ENCODE results near the gene AGO1. TPM values are rescaled to one million over a fixed set of nuclear protein-coding genes. Genes with fewer than 3 reads are reported as not detected.
"Not testable (repeated sequence)": the region's sequence is repeated elsewhere in the genome, so short reads cannot be mapped to it uniquely, and the experiment has no call there.

Gene AGO1
- total RNA-seq, 2 donors from 2014 or later: 5.6 to 13.2 TPM

DNA sequence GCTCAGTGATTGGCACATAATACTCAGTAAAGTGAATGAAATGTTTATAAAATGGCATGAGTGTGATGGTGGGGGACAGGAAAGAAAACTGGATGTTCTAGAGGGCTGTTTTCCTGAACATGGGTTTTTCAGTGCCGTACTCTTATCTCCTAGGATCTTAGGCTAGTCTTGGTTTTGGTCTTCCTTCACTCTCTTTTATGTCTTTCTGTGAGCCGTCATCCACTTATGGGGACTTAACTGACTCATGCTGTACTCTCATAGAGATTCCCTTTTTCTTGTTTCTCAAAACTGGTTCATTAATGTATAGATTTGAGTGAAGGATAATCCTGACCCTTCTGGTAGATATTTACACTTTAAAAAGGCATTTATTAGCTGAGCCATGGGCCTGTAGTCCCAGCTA lies 64.5 kb downstream of the AGO1 start:
- peaks cover 0 to 2% of the 10 kb centered on the region in 2 donors for H3K36me3 ChIP-seq (replicated peaks in 1 of 2; ENCODE audit: insufficient read depth in 1 of 2, low read depth in 2 of 2)
- 86 to 95% methylated on average over 2 of the region's 2 CpGs for WGBS, 2 donors
- DNase-seq (no peak), ATAC-seq (no peak)
- no peaks in the 10 kb centered on the region for H3K27me3 ChIP-seq
- intact Hi-C loops (cut with DNase I): no loop called here
- H3K9me3 ChIP-seq: no peaks in the 10 kb centered on the region
- H3K4me3 ChIP-seq: no peak overlapping the region
- TF ChIP-seq POLR2A (IDR thresholded peaks at IDR 0.05) (no peak), CTCF (IDR thresholded peaks at IDR 0.05) (no peak)
- H3K4me1 ChIP-seq: no peaks in the 10 kb centered on the region
- H3K27ac ChIP-seq: no peak overlapping the region

DNA sequence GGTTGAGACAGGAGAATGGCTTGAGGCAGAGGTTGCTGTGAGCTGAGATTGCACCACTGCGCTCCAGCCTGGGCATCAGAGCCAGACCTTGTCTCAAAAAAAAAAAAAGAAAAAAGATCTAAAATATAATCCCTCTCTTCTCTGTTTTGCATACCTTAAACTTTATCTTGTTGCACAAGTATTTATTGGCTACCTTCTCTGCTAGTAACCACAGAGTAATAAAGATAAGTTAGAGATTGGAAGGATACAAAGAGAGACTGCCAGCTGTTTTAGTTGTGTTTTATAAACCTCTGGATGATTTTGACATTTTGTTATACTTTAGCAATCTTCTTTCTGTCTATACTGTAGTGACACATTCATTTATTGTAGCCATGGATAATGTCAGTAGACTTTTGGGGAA lies 75.5 kb downstream of the AGO1 start:
- TF ChIP-seq POLR2A (IDR thresholded peaks at IDR 0.05) (no peak), CTCF (IDR thresholded peaks at IDR 0.05) (no peak)
- DNase-seq: no peak
- Histone ChIP-seq H3K27ac (no peak overlapping the region), H3K4me3 (no peak overlapping the region), H3K4me1 (peaks cover 4% of the 10 kb centered on the region), H3K9me3 (no peaks in the 10 kb centered on the region), H3K27me3 (no peaks in the 10 kb centered on the region), H3K36me3 (replicated peaks in 1 of 2; ENCODE audit: insufficient read depth in 1 of 2, low read depth in 2 of 2) (no peaks in the 10 kb centered on the region)
- ATAC-seq: no peak
- intact Hi-C loops (cut with DNase I): no loop called here
- WGBS, 2 donors: 89 to 100% methylated on average over 1 of the region's 1 CpG

GRCh38 chr1:35959304-35959703 lies 76.3 kb downstream of the AGO1 start:
- H3K27me3 ChIP-seq: no peaks in the 10 kb centered on the region
- 47 to 54% methylated on average over 3 of the region's 3 CpGs for WGBS, 2 donors
- intact Hi-C loops (cut with DNase I): no loop called here
- peaks cover 4% of the 10 kb centered on the region for H3K4me1 ChIP-seq
- H3K27ac ChIP-seq: no peak overlapping the region
- no peaks in the 10 kb centered on the region for H3K36me3 ChIP-seq (replicated peaks in 1 of 2; ENCODE audit: insufficient read depth in 1 of 2, low read depth in 2 of 2)
- no peak overlapping the region for H3K4me3 ChIP-seq
- DNase-seq (no peak), ATAC-seq (no peak)
- TF ChIP-seq CTCF (IDR thresholded peaks at IDR 0.05) (no peak), POLR2A (IDR thresholded peaks at IDR 0.05) (no peak)
- no peaks in the 10 kb centered on the region for H3K9me3 ChIP-seq

DNA sequence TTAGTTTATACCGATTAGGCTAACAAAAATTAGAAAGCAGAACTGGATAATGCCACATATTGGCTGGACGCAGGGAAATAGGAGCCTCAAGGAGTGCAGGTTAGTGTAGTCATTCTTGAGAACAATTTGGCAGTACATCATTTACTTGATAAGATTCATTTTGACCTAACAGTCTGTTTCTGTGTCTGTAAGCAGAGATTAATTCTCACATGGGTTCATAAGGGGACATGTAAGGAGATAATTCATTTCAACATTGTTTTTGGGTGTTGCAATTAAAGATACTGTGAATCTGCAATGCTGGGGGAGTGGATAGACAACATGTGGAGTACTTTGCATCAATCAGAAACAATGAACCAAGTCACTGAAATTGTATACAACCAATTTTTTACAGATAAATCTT lies 79.9 kb downstream of the AGO1 start:
- 83 to 88% methylated on average over 2 of the region's 2 CpGs for WGBS, 2 donors
- no peak for DNase-seq
- intact Hi-C loops (cut with DNase I): no loop called here
- Histone ChIP-seq H3K27ac (no peak overlapping the region), H3K36me3 (replicated peaks in 1 of 2; ENCODE audit: insufficient read depth in 1 of 2, low read depth in 2 of 2) (no peaks in the 10 kb centered on the region), H3K4me1 (peaks cover 4% of the 10 kb centered on the region), H3K4me3 (no peak overlapping the region), H3K27me3 (no peaks in the 10 kb centered on the region), H3K9me3 (no peaks in the 10 kb centered on the region)
- TF ChIP-seq CTCF (IDR thresholded peaks at IDR 0.05) (no peak), POLR2A (IDR thresholded peaks at IDR 0.05) (no peak)
- no peak for ATAC-seq

DNA sequence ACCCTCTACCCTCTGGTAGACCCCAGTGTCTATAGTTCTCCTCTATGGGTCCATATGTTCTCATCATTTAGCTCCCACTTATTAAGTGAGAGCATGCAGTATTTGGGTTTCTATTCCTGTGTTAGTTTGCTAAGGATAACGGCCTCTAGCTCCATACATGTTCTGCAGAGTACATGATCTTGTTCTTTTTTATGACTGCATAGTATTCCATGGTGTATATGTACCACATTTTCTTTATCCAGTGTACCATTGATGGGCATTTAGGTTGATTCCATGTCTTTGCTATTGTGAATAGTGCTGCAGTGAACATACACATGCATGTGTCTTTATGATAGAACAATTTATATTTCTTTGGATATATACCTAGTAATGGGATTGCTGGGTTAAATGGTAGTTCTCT lies 81.3 kb downstream of the AGO1 start:
- ATAC-seq; intact Hi-C loops (cut with DNase I); H3K9me3 ChIP-seq; H3K27me3 ChIP-seq; H3K36me3 ChIP-seq (replicated peaks in 1 of 2; ENCODE audit: insufficient read depth in 1 of 2, low read depth in 2 of 2); H3K4me1 ChIP-seq; H3K4me3 ChIP-seq; DNase-seq; H3K27ac ChIP-seq: not testable (repeated sequence)
- WGBS, 2 donors: 100% methylated on average over 1 of the region's 1 CpG
